Cardiac muscle cell (in vitro differentiated cells and primary cell): Measurements from ENCODE around the gene PBRM1. TPM values are rescaled to one million over a fixed set of nuclear protein-coding genes. Genes with fewer than 3 reads are reported as not detected.

Experiments
- DNase-seq, 2 donors: peaks; one replicate each; pipeline versions ENCODE4 v3.0.0 to v3.0.0-alpha.2; 2010 to 2017; ENCODE audit warnings: low read depth in 1 of 2, low spot score in 1 of 2
- H3K27ac ChIP-seq: fragments of 200-600 bp; sonication (generic); 2 replicates; pipeline ENCODE4 v1.5.1; 2016
- H3K27me3 ChIP-seq: fragments of 200-600 bp; sonication (generic); 2 replicates; pipeline ENCODE4 v1.6.0; 2016; ENCODE audit warnings: control low read depth
- H3K36me3 ChIP-seq: fragments of 200-600 bp; sonication (generic); 2 replicates; pipeline ENCODE4 v1.5.1; 2016; ENCODE audit warnings: control low read depth
- H3K4me1 ChIP-seq: fragments of 200-600 bp; sonication (generic); 2 replicates; pipeline ENCODE4 v1.8.1; 2017; ENCODE audit warnings: low read depth, mild to moderate bottlenecking, mixed run types
- H3K4me3 ChIP-seq: fragments of 200-600 bp; sonication (generic); 2 replicates; pipeline ENCODE4 v1.5.1; 2016; ENCODE audit warnings: mild to moderate bottlenecking
- H3K9me3 ChIP-seq: fragments of 200-600 bp; sonication (generic); 2 replicates; pipeline ENCODE4 v1.5.1; 2017; ENCODE audit warnings: low read depth, mild to moderate bottlenecking, control low read depth
- polyA plus RNA-seq: library from polyadenylated mRNA; unstranded; fragments of >200 nt; fragmentation: Nextera tagmentation; extraction: Ambion mirVana; gene quantifications from 2 replicates; pipeline ENCODE4 v1.2.1, GENCODE V29; 2016
- total RNA-seq: library from RNA; depleted of rRNA; stranded (reverse); fragments of >200 nt; gene quantifications from 2 replicates; pipeline ENCODE4 v1.2.3, GENCODE V29; 2016
- TF ChIP-seq, protein P1 (sequence below): IDR thresholded peaks from 2 replicates; pipeline ENCODE4 v1.5.1; 2012; ENCODE audit warnings: low read depth, mild to moderate bottlenecking, low read length

Gene PBRM1
- total and polyA plus RNA-seq, 2 experiments from 2014 or later: 64.0 to 76.2 TPM

DNA sequence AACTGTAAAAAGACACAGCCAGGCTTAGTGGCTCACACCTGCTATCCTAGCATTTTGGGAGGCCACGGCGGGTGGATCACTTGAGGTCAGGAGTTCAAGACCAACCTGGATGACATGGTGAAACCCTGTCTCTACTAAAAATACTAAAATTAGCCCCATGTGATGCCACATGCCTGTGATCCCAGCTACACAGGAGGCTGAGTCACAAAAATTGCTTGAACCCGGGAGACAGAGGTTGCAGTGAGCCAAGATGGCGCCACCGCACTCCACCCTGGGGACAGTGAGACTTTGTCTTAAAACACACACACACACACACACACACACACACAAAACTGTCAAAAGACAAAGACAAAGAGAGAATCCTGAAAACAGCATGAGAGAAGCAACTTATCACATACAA, 38.2 kb upstream of the PBRM1 start:
- no peaks in the 10 kb centered on the region for H3K36me3 ChIP-seq
- H3K27me3 ChIP-seq: no peaks in the 10 kb centered on the region
- TF ChIP-seq, protein P1, sequence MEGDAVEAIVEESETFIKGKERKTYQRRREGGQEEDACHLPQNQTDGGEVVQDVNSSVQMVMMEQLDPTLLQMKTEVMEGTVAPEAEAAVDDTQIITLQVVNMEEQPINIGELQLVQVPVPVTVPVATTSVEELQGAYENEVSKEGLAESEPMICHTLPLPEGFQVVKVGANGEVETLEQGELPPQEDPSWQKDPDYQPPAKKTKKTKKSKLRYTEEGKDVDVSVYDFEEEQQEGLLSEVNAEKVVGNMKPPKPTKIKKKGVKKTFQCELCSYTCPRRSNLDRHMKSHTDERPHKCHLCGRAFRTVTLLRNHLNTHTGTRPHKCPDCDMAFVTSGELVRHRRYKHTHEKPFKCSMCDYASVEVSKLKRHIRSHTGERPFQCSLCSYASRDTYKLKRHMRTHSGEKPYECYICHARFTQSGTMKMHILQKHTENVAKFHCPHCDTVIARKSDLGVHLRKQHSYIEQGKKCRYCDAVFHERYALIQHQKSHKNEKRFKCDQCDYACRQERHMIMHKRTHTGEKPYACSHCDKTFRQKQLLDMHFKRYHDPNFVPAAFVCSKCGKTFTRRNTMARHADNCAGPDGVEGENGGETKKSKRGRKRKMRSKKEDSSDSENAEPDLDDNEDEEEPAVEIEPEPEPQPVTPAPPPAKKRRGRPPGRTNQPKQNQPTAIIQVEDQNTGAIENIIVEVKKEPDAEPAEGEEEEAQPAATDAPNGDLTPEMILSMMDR: no peak
- no peak overlapping the region for H3K4me3 ChIP-seq
- no peaks in the 10 kb centered on the region for H3K9me3 ChIP-seq
- H3K4me1 ChIP-seq: no peaks in the 10 kb centered on the region
- no peak for DNase-seq
- no peak overlapping the region for H3K27ac ChIP-seq

- H3K36me3 ChIP-seq: no peaks in the 10 kb centered on the region
- no peak overlapping the region for H3K27ac ChIP-seq
- TF ChIP-seq, protein P1: no peak
- H3K9me3 ChIP-seq: no peaks in the 10 kb centered on the region
- H3K4me3 ChIP-seq: no peak overlapping the region
- H3K27me3 ChIP-seq: no peaks in the 10 kb centered on the region
- no peak for DNase-seq
- H3K4me1 ChIP-seq: no peaks in the 10 kb centered on the region
These were observed 36.8 kb upstream of the PBRM1 start for GRCh38 chr3:52722491-52722890.

- Histone ChIP-seq H3K4me1 (no peaks in the 10 kb centered on the region), H3K9me3 (no peaks in the 10 kb centered on the region), H3K4me3 (no peak overlapping the region), H3K27ac (no peak overlapping the region), H3K36me3 (no peaks in the 10 kb centered on the region), H3K27me3 (no peaks in the 10 kb centered on the region)
- DNase-seq: no peak
- TF ChIP-seq, protein P1: no peak
These were observed 36.0 kb upstream of the PBRM1 start for GRCh38 chr3:52721730-52722008.

DNA sequence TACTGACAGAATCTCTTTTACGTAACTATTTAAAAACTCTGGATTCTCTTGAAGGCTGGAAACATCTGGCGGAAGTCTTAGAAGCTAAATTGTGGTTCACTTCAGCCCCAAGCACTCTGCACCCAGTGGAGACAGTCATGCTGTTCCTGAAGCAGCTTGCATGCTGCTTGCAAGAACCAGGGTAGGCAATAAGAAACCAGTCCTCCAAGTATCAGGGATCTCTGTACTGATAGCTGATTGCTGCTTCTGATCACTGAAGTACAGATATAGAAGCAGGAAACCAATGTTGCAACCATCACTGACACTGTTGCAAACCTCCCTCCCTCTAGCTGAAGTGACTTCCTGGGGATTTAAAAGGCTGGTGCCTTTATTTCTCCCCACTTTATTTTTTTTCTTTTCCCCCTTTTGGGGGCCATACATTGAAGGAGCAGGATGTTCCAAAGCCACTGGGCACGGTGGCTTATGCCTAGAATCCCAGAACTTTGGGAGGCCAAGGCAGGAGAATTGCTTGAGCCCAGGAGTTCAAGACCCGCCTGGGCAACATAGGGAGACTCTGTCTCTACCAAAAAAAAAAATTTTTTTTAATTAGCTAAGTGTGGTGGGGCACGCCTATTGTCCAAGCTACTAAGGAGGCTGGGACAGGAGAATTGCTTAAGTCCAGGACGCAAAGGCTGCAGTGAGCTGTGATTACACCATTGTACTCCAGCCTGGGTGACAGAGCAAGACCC, 35.5 kb upstream of the PBRM1 start:
- Histone ChIP-seq H3K27me3 (no peaks in the 10 kb centered on the region), H3K4me1 (no peaks in the 10 kb centered on the region), H3K27ac (no peak overlapping the region), H3K4me3 (no peak overlapping the region), H3K9me3 (no peaks in the 10 kb centered on the region), H3K36me3 (no peaks in the 10 kb centered on the region)
- TF ChIP-seq, protein P1: no peak
- peak in 1 of 2 donors; percentile 29 for DNase-seq

- Histone ChIP-seq H3K9me3 (no peaks in the 10 kb centered on the region), H3K36me3 (no peaks in the 10 kb centered on the region), H3K27ac (no peak overlapping the region), H3K27me3 (no peaks in the 10 kb centered on the region), H3K4me1 (no peaks in the 10 kb centered on the region), H3K4me3 (no peak overlapping the region)
- TF ChIP-seq, protein P1: no peak
- no peak for DNase-seq
These were observed 33.9 kb upstream of the PBRM1 start for GRCh38 chr3:52719618-52720017.
